Measurements from ENCODE around the gene PNKP.

Gene PNKP

GRCh38 chr19:49857061-49857837 is 10.1 kb downstream of the PNKP start:
- DNase-seq: no peak

GRCh38 chr19:49856574-49857021 is 10.8 kb downstream of the PNKP start:
- no peak for DNase-seq

- no peak for DNase-seq
These were observed 11.5 kb downstream of the PNKP start for GRCh38 chr19:49855676-49856573.

- DNase-seq: no peak
These were observed 12.1 kb downstream of the PNKP start for GRCh38 chr19:49855277-49855675.

- DNase-seq: no peak
These were observed 12.8 kb downstream of the PNKP start for GRCh38 chr19:49854378-49855263.

- no peak for DNase-seq
These were observed 13.5 kb downstream of the PNKP start for GRCh38 chr19:49853852-49854377.

GRCh38 chr19:49852631-49853126 is 14.7 kb downstream of the PNKP start:
- DNase-seq: no peak

GRCh38 chr19:49851456-49852259 is 15.7 kb downstream of the PNKP start:
- DNase-seq: peak; percentile 43

GRCh38 chr19:49850487-49851342 is 16.7 kb downstream of the PNKP start, which contains the start of gene PTOV1:
Gene PTOV1, plus strand, starts transcription at chr19:49851159.
- DNase-seq: peak; percentile 89

GRCh38 chr19:49850221-49850486 is 17.2 kb downstream of the PNKP start:
- DNase-seq: no peak

- DNase-seq: no peak
These were observed 17.7 kb downstream of the PNKP start for GRCh38 chr19:49849433-49850220.

GRCh38 chr19:49848938-49849337 is 18.4 kb downstream of the PNKP start:
- no peak for DNase-seq

GRCh38 chr19:49847731-49848696 is 19.4 kb downstream of the PNKP start:
- DNase-seq: no peak

GRCh38 chr19:49846408-49846807 is 21.0 kb downstream of the PNKP start:
- DNase-seq: no peak

- no peak for DNase-seq
These were observed 22.0 kb downstream of the PNKP start for GRCh38 chr19:49845414-49845813.

- no peak for DNase-seq
These were observed 23.0 kb downstream of the PNKP start for GRCh38 chr19:49844138-49845095.

GRCh38 chr19:49843265-49843664 is 24.1 kb downstream of the PNKP start:
- DNase-seq: no peak

Data from NCI-H1105 treated with DMSO at 0.1 percent for 48 hours (cell line).